Fibroblast of skin of back (primary cell): ENCODE data around the gene PRSS12.
"Not testable (repeated sequence)": the region's sequence is repeated elsewhere in the genome, so short reads cannot be mapped to it uniquely, and the experiment has no call there.

Experiments used
- DNase-seq: peaks from one replicate; pipeline ENCODE4 v3.0.0-alpha.2; 2013

PRSS12 gene

DNA sequence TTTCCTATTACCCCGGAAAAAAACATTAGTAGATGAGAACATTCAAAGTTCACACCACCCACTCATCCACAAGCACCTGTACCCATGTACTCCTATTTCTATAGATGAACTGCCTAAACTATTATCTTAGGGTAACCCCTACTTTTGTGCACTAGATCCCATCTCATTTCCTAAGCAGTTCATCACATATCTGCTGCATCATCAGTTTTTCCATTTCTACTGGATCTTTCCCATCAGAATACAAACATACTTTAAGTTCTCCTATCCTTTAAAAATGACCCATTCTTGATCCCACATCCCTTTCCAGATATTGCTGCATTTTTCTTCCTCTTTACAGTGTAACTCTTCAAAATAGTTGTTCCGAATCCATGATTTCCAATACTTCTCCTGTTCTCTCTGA lies 81.0 kb downstream of the PRSS12 start:
- DNase-seq: no peak

DNA sequence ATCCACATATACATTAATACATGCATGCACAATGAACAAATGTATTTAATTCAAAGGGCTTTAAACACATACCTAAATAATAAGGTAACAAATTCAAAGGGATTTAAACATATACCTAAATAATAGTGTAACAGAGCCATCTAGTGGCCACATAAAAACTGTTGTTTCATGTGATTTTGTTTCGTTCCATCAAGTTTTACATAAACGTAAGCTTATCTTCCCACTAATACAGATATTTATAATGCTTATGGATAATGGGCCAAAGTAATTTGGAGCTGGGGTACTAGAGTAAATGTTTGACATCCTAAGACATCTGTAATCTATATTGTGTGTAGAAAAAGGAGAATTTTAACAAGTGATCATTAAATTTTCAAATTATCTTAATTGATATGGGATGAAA lies 82.3 kb downstream of the PRSS12 start:
- peak; percentile 42 for DNase-seq

DNA sequence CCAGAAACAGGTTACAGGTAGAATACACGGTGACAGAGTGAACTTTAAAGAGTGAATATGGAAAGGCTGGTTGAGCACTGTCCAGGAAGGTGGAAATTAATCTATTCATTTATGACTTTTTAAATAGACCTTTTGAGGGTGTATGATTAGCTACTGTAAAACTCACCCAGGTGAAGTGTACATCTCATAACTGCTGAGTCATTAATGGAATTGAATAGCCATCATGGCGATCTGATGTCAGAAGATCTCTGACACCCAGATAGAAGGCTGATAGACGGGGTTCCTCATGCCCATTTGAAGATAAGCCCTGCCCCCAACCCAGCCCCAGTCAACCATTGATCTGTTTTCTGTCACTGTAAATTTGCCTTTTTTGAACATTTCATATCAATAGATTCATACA lies 84.0 kb downstream of the PRSS12 start:
- DNase-seq: no peak

DNA sequence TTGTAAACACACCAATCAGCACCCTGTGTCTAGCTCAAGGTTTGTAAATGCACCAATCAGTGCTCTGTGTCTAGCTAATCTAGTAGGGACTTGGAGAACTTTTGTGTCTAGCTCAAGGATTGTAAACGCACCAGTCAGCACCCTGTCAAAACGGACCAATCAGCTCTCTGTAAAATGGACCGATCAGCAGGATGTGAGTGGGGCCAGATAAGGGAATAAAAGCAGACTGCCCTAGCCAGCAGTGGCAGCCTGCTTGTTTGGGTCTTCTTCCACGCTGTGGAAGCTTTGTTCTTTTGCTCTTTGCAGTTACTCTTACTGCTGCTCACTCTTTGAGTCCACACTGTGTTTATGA lies 86.7 kb downstream of the PRSS12 start:
- DNase-seq: not testable (repeated sequence)

DNA sequence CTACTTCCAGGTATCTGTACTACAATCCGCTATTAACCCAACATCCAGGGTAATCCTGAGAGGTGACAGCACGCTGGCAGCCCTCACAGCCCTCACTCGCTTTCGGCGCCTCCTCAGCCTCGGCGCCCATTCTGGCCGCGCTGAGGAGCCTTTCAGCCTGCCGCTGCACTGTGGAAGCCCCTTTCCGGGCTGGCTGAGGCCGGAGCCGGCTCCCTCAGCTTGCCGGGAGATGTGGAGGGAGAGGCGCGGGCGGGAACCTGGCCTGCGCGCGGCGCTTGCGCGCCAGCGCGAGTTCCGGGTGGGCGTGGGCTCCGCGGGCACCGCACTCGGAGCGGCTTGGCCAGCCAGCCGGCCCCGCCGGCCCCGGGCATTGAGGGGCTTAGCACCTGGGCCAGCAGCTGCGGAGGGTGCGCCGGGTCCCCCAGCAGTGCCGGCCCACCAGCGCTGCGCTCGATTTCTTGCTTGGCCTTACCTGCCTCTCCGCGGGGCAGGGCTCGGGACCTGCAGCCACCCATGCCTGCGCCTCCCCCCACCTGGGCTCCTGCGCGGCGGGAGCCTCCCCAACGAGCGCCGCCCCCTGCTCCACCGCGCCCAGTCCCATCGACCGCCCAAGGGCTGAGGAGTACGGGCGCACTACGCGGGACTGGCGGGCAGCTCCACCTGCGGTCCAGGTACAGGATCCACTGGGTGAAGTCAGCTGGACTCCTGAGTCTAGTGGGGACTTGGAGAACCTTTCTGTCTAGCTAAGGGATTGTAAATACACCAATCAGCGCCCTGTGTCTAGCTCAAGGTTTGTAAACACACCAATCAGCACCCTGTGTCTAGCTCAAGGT lies 87.3 kb downstream of the PRSS12 start:
- DNase-seq: peak; percentile 31

DNA sequence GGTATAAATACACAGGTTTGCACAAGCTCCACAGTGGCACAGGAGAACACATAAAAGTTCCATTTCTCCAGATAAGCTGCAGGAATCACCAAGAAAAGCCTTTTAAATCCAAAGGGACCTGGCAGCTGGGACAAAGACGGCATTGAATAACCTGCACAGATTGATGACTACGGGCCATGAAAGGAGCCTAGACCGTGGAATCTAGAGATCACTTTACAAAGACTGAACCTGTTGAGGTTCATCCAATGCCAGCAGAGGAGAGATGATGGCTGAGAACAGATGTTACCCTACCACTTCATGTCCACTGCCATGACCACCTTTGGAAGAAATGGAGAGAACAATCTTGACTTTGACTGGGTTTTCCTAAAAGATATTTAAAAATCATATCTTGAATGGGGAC lies 88.7 kb downstream of the PRSS12 start:
- no peak for DNase-seq

DNA sequence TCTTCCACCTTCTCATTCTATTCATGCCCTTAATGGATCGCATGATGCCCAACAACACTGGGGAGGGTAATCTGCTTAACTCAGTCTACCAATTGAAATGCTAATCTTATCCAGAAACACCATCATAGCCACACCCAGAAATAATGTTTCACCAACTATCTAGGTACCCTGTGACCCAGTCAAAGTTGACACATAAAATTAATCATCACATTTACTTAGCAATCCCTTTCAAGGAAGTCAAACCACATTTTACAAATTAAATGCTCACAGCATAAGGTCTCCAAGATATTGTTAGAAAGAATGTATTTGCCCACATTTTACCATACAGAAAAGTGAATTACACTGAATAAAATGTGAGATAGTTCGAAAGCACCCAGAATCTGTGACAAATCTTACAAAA lies 92.5 kb downstream of the PRSS12 start:
- no peak for DNase-seq

DNA sequence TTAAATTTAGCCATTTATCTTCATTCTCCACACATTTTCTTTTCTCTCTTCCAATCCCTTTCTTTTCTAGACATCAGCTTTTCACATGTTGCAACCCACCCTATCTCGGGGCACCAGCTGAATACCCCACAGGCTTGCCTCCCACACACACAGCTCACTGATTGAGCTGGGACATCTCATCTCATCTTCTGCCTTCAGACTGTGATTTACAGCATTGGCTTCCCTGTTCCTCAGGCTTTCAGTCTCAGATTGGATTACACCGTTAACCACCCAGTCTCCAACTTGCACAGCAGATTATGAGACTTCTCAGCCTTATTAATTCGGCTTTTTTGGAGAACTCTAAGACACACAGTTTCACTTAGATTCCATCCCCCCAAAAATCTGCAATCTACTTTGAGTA lies 93.7 kb downstream of the PRSS12 start:
- DNase-seq: no peak

DNA sequence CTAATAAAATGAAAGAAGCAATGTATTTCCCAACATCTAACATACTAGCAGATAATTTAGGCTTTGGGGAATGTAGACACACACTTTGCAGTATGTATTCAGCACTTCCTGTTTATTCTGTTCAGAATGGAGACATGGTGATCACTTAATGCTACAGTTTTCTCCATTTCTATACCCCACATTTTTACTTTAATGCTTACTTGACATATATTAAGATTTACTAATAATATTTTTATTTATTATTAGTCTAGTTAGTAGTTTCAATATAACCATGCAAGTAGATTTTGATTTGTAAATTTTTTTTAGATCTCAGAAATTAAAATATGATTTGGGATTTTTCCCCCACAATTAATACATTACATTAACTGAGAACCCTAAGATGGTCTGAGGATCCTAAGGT lies 98.4 kb downstream of the PRSS12 start:
- no peak for DNase-seq

DNA sequence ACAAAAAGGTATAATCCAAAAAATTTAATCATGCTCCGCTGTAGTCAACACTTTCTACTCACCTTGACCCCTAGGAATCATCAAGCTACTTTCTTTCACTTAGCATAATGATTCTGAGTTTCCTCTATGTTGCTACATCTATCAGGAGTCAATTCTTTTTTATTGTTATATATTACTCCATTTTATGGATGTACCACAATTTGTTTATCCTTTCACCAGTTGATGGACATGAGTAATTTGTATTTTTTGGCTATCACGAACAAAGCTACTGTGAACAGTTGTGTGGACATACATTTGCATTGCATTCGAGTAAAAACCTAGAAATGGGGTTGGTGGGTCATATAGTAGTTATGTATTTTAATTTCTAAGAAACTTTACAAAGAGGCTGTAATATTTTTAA lies 102.9 kb downstream of the PRSS12 start:
- no peak for DNase-seq

DNA sequence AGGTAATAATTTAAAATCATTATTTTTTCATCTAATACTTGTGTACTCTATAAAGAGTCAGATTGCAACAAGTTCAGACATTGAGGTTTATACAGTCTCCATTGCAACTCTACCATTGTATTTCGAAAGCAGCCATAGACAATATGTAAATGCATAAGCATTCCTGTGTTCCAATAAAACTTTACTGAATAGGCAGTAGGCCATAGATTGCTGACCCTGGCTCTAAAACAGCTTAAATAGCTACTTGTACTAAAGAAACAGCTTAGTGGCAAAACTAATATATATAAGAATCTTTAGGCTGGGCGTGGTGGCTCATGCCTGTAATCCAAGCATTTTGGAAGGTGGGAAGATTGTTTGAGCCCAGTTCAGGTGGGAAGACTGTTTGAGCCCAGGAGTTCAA lies 115.3 kb downstream of the PRSS12 start:
- no peak for DNase-seq

DNA sequence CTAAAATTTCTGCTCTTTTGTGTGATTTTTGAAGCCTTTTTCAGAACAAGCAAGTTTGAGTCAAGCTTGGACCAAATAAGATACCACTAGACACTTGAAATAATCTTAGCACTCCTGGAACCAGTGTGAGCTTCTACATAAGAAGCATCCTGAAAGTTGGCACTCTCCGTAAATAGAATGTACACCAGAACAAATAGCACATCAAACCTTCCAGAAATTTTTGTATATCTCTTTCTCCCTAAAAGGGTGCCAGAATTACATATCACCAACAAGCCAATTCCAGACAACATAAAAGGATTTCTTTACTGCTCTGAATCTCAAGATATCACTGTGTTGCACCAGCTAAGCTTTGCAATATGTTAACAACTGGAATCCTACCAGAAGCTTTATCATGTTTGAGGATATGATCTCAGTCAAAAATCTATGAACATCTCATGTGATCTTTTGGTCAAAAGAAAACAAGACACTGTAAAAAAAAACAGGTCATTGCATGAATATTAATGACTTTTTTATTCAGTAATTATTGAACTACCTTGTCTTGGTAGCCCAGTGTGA lies 117.2 kb downstream of the PRSS12 start:
- DNase-seq: no peak
